ENCODE data around the gene OR6B1.
"Not testable (repeated sequence)": the region's sequence is repeated elsewhere in the genome, so short reads cannot be mapped to it uniquely, and the experiment has no call there.

Gene OR6B1

GRCh38 chr7:144048648-144049047 is 48.5 kb downstream of the OR6B1 start, which contains the start of gene OR2A5:
Gene OR2A5, plus strand, starts transcription at chr7:144048948. Its CDS starts 1,454 bp downstream, at chr7:144050402.
- DNase-seq, result no peak

GRCh38 chr7:144049491-144049890 is 49.4 kb downstream of the OR6B1 start:
- no peak for DNase-seq

- no peak for DNase-seq
Observed at GRCh38 chr7:144050093-144050492, 50.0 kb downstream of the OR6B1 start.

- DNase-seq, result not testable (repeated sequence)
Observed at GRCh38 chr7:144050884-144051283, 50.8 kb downstream of the OR6B1 start.

GRCh38 chr7:144057954-144058353 is 57.8 kb downstream of the OR6B1 start:
- no peak for DNase-seq

Data from activated CD4-positive, CD25-positive, alpha-beta regulatory T cell treated with anti-CD3 and anti-CD28 coated beads, Interleukin-2, amount 50 U/mL, for 72 hours (primary cell).